Uterus (tissue), 4 donors: ENCODE results near the gene MMP20. TPM values are rescaled to one million over a fixed set of nuclear protein-coding genes. Genes with fewer than 3 reads are reported as not detected.

ENCODE experiments used
- DNase-seq, 2 donors: peaks; one replicate each; pipeline ENCODE4 v3.0.0-alpha.2; 2019 to 2020
- H3K27ac ChIP-seq, 2 donors: fragments of 200-600 bp; sonication (generic); 1 replicate in 1 of 2; 2 replicates in 1 of 2; pipeline ENCODE4 v1.5.1; 2016 to 2018
- H3K27me3 ChIP-seq, 2 donors: fragments of 200-600 bp; sonication (generic); one replicate each; pipeline ENCODE4 v1.5.1; 2018 to 2019; ENCODE audit warnings: control low read depth in 1 of 2
- H3K36me3 ChIP-seq, 2 donors: fragments of 200-600 bp; sonication (generic); one replicate each; pipeline ENCODE4 v1.5.1; 2019; ENCODE audit warnings: control low read depth in 1 of 2
- H3K4me1 ChIP-seq, 2 donors: fragments of 200-600 bp; sonication (generic); one replicate each; pipeline ENCODE4 v1.5.1; 2018 to 2019; ENCODE audit warnings: control low read depth in 1 of 2
- H3K4me3 ChIP-seq, 2 donors: fragments of 200-600 bp; sonication (generic); 1 replicate in 1 of 2; 2 replicates in 1 of 2; pipeline ENCODE4 v1.5.1; 2018 to 2019; ENCODE audit warnings: mild to moderate bottlenecking in 1 of 2
- H3K9me3 ChIP-seq, 2 donors: fragments of 200-600 bp; sonication (generic); one replicate each; pipeline ENCODE4 v1.5.1; 2019; ENCODE audit warnings: control low read depth in 1 of 2
- CTCF ChIP-seq, 4 experiments: fragments of 200-600 bp in 2 of 4; fragments of 450-650 bp in 2 of 4; sonication (generic) in 2 of 4; IDR thresholded peaks; one replicate each; pipeline ENCODE4 v1.5.1; 2016 to 2019; ENCODE audit warnings: antibody characterized with exemption in 4 of 4, mild to moderate bottlenecking in 2 of 4, moderate library complexity in 1 of 4
- POLR2A ChIP-seq, 2 donors: fragments of 450-650 bp; IDR thresholded peaks; one replicate each; pipeline ENCODE4 v1.6.1; 2016; ENCODE audit warnings: antibody characterized with exemption in 2 of 2, mild to moderate bottlenecking in 1 of 2, moderate library complexity in 1 of 2
- intact Hi-C: fragments of 100-400 bp; cut with DNase I; formaldehyde crosslinking; loops from one replicate; pipeline ENCODE4 v1.15.1; 2023; ENCODE audit warnings: low total_unique reads
- total RNA-seq, 4 donors: library from RNA; depleted of rRNA in 3 of 4; stranded (reverse); fragments of >200 nt in 3 of 4; gene quantifications; one replicate each; pipeline versions ENCODE4 v1.1.0 to v1.2.4, GENCODE V29; 2014 to 2023
- donor health status: DM: yes; HTN: yes; CAD: no.

Gene MMP20
- total RNA-seq, 4 donors from 2014 or later = not detected

- H3K27ac ChIP-seq = no peak overlapping the region
- H3K9me3 ChIP-seq = no peaks in the 10 kb centered on the region
- H3K36me3 ChIP-seq = no peaks in the 10 kb centered on the region
- intact Hi-C loops = no loop called here
- no peaks in the 10 kb centered on the region for H3K27me3 ChIP-seq
- no peak for TF ChIP-seq CTCF (IDR thresholded peaks at IDR 0.05)
- TF ChIP-seq POLR2A (IDR thresholded peaks at IDR 0.05) = no peak
- no peak overlapping the region for H3K4me3 ChIP-seq
- no peaks in the 10 kb centered on the region for H3K4me1 ChIP-seq
- no peak for DNase-seq
Observed at GRCh38 chr11:102647430-102647829, 22.3 kb upstream of the MMP20 start.

- no peaks in the 10 kb centered on the region for H3K9me3 ChIP-seq
Observed at GRCh38 chr11:102643941-102644340, 18.8 kb upstream of the MMP20 start.

DNA sequence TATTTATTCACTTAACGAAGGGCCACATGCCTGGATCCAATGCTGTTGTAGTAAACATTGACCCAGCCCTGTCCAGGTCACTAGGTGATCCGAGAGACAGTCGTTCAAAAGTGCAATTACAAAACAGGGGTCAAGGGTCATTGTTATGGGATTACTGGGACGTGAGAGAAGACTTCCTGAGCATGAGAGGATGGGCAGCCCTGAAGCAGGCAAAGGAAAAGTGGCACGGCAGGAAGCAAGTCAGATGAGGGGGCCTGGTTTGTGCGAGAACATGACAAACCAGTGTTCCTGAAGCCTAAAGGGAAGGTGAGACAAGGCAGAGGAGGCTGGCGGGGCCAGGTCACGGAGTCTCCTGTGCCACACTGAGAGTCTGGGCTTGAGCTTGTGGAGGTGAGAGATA lies 15.8 kb upstream of the MMP20 start:
- Histone ChIP-seq H3K4me1 (no peaks in the 10 kb centered on the region), H3K9me3 (no peaks in the 10 kb centered on the region), H3K27me3 (no peaks in the 10 kb centered on the region), H3K4me3 (no peak overlapping the region), H3K27ac (no peak overlapping the region), H3K36me3 (no peaks in the 10 kb centered on the region)
- intact Hi-C loops = no loop called here
- TF ChIP-seq CTCF (IDR thresholded peaks at IDR 0.05) (no peak), POLR2A (IDR thresholded peaks at IDR 0.05) (no peak)
- no peak for DNase-seq

More at GRCh38 chr11:102643941-102644340, 18.8 kb upstream of the MMP20 start:
- no peaks in the 10 kb centered on the region for H3K36me3 ChIP-seq
- H3K27me3 ChIP-seq = no peaks in the 10 kb centered on the region
- H3K4me1 ChIP-seq = no peaks in the 10 kb centered on the region
- TF ChIP-seq CTCF (IDR thresholded peaks at IDR 0.05) (no peak), POLR2A (IDR thresholded peaks at IDR 0.05) (no peak)
- no peak for DNase-seq
- H3K27ac ChIP-seq = no peak overlapping the region
- intact Hi-C loops = no loop called here
- no peak overlapping the region for H3K4me3 ChIP-seq

GRCh38 chr11:102639656-102640055 lies 14.5 kb upstream of the MMP20 start:
- Histone ChIP-seq H3K4me3 (no peak overlapping the region), H3K27me3 (no peaks in the 10 kb centered on the region), H3K9me3 (no peaks in the 10 kb centered on the region), H3K4me1 (no peaks in the 10 kb centered on the region), H3K36me3 (no peaks in the 10 kb centered on the region), H3K27ac (no peak overlapping the region)
- intact Hi-C loops = no loop called here
- DNase-seq = no peak
- TF ChIP-seq POLR2A (IDR thresholded peaks at IDR 0.05) (no peak), CTCF (IDR thresholded peaks at IDR 0.05) (no peak)

DNA sequence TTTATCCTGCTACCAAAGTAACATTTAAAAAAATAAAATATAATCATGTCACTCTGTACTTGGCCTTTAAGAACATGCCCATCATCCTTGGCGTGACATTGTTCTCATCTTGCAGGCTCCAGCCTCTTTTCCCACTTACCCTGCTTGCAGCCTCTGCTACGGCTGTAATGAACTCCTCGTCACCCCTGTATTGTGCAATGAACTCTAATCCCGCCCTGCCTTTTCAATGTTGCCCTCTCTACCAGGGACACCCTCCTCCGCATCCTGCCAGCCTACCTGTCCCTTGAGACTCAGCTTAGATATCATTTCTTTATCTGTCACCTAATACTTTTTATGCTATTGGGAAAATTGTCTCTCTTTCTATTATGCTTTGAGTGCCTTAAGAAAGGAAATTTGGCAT lies 12.6 kb upstream of the MMP20 start:
- Histone ChIP-seq H3K36me3 (no peaks in the 10 kb centered on the region), H3K4me3 (no peak overlapping the region), H3K9me3 (no peaks in the 10 kb centered on the region), H3K27me3 (no peaks in the 10 kb centered on the region), H3K4me1 (no peaks in the 10 kb centered on the region), H3K27ac (no peak overlapping the region)
- no peak for DNase-seq
- intact Hi-C loops = no loop called here
- TF ChIP-seq POLR2A (IDR thresholded peaks at IDR 0.05) (no peak), CTCF (IDR thresholded peaks at IDR 0.05) (no peak)
